ENCODE measurements around the gene NANOS2.
"Not testable (repeated sequence)": the region's sequence is repeated elsewhere in the genome, so short reads cannot be mapped to it uniquely, and the experiment has no call there.

NANOS2 gene

GRCh38 chr19:45897261-45897812 lies 17.2 kb downstream of the NANOS2 start:
- DNase-seq (ENCODE audit: low read depth, low spot score), result no peak
- H3K27ac ChIP-seq, result no peak overlapping the region

- DNase-seq (ENCODE audit: low read depth, low spot score); H3K27ac ChIP-seq: not testable (repeated sequence)
Measured at GRCh38 chr19:45895983-45896599, 18.5 kb downstream of the NANOS2 start.

- no peak overlapping the region for H3K27ac ChIP-seq
- DNase-seq (ENCODE audit: low read depth, low spot score), result no peak
Measured at GRCh38 chr19:45895519-45895972, 19.0 kb downstream of the NANOS2 start.

GRCh38 chr19:45890877-45891276 lies 23.7 kb downstream of the NANOS2 start:
- no peak overlapping the region for H3K27ac ChIP-seq
- no peak for DNase-seq (ENCODE audit: low read depth, low spot score)

- H3K27ac ChIP-seq, result no peak overlapping the region
- DNase-seq (ENCODE audit: low read depth, low spot score), result no peak
Measured at GRCh38 chr19:45889210-45889885, 25.2 kb downstream of the NANOS2 start.

- peak overlapping the region; percentile 83 for H3K27ac ChIP-seq
- DNase-seq (ENCODE audit: low read depth, low spot score), result no peak
Measured at GRCh38 chr19:45887200-45887710, 27.3 kb downstream of the NANOS2 start.

- peak; percentile 88 for DNase-seq (ENCODE audit: low read depth, low spot score)
- peak overlapping the region; percentile 83 for H3K27ac ChIP-seq
Measured at GRCh38 chr19:45886427-45887199, 28.0 kb downstream of the NANOS2 start.

GRCh38 chr19:45885556-45886426 lies 28.8 kb downstream of the NANOS2 start, which contains the start of gene IRF2BP1:
IRF2BP1 (minus strand) TSS chr19:45886141; CDS start chr19:45885774, 367 bp downstream.
- peak; percentile 70 for DNase-seq (ENCODE audit: low read depth, low spot score)
- peak within 1 kb of the TSS; percentile 83 for H3K27ac ChIP-seq

- DNase-seq (ENCODE audit: low read depth, low spot score), result no peak
- peak overlapping the region; percentile 83 for H3K27ac ChIP-seq
Measured at GRCh38 chr19:45884682-45885555, 29.7 kb downstream of the NANOS2 start.

GRCh38 chr19:45883881-45884681 lies 30.5 kb downstream of the NANOS2 start:
- DNase-seq (ENCODE audit: low read depth, low spot score), result no peak
- H3K27ac ChIP-seq, result no peak overlapping the region

- no peak overlapping the region for H3K27ac ChIP-seq
- DNase-seq (ENCODE audit: low read depth, low spot score), result no peak
Measured at GRCh38 chr19:45883586-45883880, 31.0 kb downstream of the NANOS2 start.

- DNase-seq (ENCODE audit: low read depth, low spot score), result no peak
- peak overlapping the region; percentile 41 for H3K27ac ChIP-seq
Measured at GRCh38 chr19:45882652-45883585, 31.7 kb downstream of the NANOS2 start.

GRCh38 chr19:45881909-45882528 lies 32.6 kb downstream of the NANOS2 start:
- H3K27ac ChIP-seq, result no peak overlapping the region
- DNase-seq (ENCODE audit: low read depth, low spot score), result no peak

GRCh38 chr19:45881082-45881908 lies 33.3 kb downstream of the NANOS2 start:
- no peak for DNase-seq (ENCODE audit: low read depth, low spot score)
- H3K27ac ChIP-seq, result no peak overlapping the region

- H3K27ac ChIP-seq, result no peak overlapping the region
- no peak for DNase-seq (ENCODE audit: low read depth, low spot score)
Measured at GRCh38 chr19:45879971-45880370, 34.6 kb downstream of the NANOS2 start.

GRCh38 chr19:45879055-45879454 lies 35.5 kb downstream of the NANOS2 start:
- H3K27ac ChIP-seq, result no peak overlapping the region
- no peak for DNase-seq (ENCODE audit: low read depth, low spot score)

All from epithelial cell of prostate (primary cell).